Measurements from ENCODE around the gene ZNF429.
A peak's percentile ranks its signal among the peaks of the same experiment; 100 is the strongest.
"Not testable (repeated sequence)": the region's sequence is repeated elsewhere in the genome, so short reads cannot be mapped to it uniquely, and the experiment has no call there.

Gene ZNF429

GRCh38 chr19:21505459-21506451 lies at the start of gene ZNF429:
Gene ZNF429, plus strand, starts transcription at chr19:21505602. Its CDS starts 170 bp downstream, at chr19:21505772.
- DNase-seq, result peak; percentile 94

DNA sequence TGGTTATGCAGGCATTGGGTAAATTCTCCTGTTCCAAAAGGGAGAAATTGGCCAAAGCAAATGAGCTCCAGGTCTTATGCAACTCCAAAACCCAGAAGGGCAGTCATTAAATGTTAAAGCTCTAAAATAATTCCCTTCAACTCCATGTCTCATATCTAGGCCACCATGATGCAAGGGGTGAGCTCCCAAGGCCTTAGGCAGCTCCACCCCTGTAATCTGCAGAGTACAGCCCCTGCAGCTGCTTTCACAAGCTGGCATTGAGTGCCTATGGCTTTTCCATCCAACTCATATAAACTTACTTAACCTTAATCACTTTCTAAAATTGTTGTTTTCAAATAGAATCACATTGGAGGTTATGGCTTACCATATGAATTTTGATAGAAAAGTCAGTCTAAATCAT lies 44.7 kb upstream of the ZNF429 start:
- DNase-seq, result no peak

- DNase-seq, result no peak
Observed at GRCh38 chr19:21462540-21462939, 42.9 kb upstream of the ZNF429 start.

- DNase-seq, result peak; percentile 45
Observed at GRCh38 chr19:21463449-21464105, 41.8 kb upstream of the ZNF429 start.

DNA sequence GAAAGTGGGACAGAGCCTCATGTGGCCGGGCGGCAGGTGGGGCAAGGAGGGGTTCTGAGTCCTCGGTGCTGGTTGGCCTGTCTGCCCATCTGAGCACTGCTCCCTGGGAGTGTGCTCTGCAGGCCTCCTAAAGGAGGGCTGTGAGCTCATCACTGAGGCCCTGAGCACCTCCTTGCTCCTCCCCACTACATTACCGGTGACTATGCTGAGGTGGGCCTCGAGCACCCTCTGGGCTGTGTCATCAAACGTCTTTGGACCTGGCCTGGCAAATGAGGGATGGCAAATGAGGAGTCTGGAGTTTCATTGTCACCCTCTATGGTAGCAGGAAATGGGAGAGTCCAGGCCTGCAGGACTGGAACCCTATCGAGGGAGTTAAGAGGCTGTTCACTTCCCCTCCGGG lies 38.8 kb upstream of the ZNF429 start:
- DNase-seq, result no peak

GRCh38 chr19:21468791-21469190 lies 36.6 kb upstream of the ZNF429 start:
- DNase-seq, result no peak

DNA sequence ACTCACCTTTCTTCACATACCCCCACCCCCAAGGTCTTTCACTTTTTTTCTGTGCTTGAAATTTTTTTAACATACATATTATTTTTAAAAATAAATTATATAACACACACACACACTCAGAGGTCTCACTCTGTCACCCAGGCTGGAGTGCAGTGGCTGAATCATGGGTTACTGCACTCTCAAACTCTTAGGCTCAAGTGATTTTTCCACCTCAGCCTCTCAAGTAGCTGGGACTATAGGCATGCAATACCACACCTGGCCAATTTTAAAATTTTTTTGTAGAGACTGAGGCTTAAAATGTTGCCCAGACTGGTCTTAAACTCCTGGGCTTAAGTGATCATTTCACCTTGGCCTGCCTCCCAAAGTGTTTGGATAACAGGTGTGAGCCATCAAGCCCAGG lies 32.9 kb upstream of the ZNF429 start:
- no peak for DNase-seq

DNA sequence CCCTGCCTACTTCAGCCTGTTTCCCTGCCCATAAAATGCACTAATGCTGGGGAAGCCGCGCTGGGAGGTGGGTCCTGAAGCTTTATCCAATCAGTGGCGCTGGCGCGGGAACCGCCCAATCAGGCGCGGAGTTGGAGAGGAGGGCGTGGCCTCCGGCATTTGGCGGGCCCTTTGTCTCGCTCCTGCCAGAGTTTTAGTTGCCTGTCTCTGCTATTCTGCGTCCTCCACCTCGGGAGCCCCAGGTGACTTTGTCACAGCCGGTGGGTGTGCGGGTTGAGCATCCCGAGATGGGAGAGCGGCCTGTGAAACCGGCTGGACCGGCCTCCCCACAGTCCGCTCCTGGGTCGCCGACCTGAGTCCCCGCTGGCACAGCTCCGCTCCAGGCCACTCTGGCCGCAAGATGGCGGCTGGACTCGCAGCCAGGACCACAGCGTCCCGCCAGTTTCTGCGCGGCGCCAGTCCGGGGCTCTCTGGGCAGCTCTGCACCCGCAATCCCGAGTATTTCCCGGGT lies 30.7 kb upstream of the ZNF429 start:
- DNase-seq, result peak; percentile 61

GRCh38 chr19:21482361-21482760 lies 23.0 kb upstream of the ZNF429 start:
- not testable (repeated sequence) for DNase-seq

GRCh38 chr19:21482863-21483276 lies 22.5 kb upstream of the ZNF429 start:
- peak; percentile 56 for DNase-seq

- DNase-seq, result peak; percentile 56
Observed at GRCh38 chr19:21483589-21484170, 21.7 kb upstream of the ZNF429 start.

- no peak for DNase-seq
Observed at GRCh38 chr19:21484631-21485030, 20.8 kb upstream of the ZNF429 start.

DNA sequence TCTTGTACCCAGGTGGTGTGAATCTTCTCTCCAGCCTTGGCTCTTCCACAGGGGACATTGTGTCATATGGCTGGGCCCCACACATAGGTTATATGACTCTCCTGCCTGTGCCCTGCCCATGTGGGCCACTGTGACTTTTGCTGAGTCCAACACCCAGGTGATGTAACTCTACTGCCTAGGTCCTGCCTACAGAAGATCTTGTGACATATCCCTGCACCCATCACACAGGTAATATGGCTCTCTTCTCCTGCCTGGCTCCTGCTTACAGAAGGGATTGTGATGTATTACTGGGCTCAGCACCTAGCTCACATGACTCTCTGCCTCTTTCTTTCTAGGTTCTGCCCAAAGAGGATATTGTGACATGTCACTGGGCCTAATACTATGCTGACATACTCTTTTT lies 19.5 kb upstream of the ZNF429 start:
- DNase-seq, result no peak

DNA sequence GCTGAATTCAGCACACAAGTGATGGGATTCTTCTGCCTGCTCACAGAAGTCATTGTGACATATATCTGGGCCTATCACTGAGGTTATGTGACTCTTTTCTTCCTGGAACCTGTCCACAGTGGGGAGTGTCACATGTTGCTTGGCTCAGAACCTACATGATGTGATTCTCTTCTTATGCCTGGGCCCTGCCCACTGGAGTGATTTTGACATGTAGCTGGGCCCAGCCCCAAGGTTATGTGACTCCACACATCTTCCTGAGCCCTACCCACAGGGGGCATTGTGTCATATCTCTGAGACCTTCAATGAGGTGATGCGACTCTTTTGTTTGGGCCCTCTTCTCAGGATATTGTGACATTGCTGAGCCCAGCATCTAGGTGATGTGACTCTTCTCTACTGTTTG lies 17.4 kb upstream of the ZNF429 start:
- DNase-seq, result no peak

GRCh38 chr19:21491146-21491545 lies 14.3 kb upstream of the ZNF429 start:
- no peak for DNase-seq

GRCh38 chr19:21492947-21493906 lies 12.2 kb upstream of the ZNF429 start:
- no peak for DNase-seq

DNA sequence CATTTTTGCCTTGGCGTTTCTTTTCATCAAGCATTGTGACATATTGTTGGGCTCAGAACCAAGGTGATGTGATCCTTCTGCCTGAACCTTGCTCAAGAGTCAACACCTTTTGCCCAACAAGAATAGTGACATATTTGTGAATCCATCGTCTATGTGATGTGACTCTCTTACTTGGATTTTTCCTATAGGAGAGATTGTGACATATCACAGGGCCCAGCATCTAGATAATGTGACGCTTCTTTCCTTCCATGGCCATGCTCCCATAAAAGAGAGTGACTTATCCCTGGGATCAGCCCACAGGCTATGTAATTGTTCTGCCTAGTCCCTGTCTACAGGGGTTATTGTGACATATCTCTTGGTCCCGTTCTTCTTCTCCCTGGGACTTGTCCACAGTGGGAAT lies 8.5 kb upstream of the ZNF429 start:
- no peak for DNase-seq

DNA sequence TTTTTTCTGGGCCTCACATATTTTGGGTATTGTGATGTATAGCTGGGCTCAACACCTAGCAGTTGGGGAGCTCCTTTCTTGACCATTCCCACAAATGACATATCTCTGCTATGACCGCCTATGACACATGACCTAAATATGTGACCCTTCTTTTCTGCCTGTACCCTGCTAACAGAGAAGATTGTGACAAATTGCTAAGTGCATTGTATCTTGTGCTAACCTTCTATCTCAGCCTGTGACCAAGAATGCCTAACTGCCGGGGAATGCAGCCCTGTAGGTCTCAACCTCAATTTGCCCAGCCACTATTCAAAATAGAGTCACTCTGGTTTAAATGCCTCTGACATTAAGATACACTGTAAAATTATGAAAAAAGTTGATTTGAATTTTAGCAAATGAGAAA lies 6.8 kb upstream of the ZNF429 start:
- DNase-seq, result no peak

DNA sequence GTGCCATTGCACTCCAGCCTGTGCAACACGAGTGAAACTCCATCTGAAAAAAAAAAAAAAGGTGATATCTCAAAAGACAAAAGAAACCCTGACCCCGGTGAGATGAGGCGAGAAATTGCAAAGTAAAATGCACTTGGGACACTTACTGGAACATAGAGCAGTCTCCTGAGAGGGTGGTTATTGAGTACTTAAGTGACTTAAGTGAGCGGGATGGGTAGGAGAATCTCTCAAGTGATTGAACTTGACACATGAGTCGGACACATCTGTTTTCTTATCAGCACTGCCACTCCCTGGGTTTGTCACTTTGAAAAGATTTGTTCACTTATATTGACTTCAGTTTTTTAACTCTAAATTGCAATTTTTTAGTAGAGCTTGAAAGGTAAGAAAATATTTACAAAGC lies 2.8 kb downstream of the ZNF429 start:
- no peak for DNase-seq

DNA sequence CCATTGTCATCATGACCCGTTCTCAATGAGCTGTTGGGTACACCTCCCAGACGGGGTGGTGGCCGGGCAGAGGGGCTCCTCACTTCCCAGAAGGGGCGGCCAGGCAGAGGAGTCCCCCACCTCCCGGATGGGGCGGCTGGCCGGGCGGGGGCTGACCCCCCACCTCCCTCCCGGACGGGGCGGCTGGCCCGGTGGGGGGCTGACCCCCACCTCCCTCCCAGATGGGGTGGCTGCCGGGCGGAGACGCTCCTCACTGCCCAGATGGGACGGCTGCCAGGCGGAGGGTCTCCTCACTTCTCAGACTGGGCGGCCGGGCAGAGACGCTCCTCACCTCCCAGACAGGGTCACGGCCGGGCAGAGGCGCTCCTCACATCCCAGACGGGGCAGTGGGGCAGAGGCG lies 5.7 kb downstream of the ZNF429 start:
- not testable (repeated sequence) for DNase-seq

GRCh38 chr19:21512609-21513008 lies 7.2 kb downstream of the ZNF429 start:
- DNase-seq, result not testable (repeated sequence)

GRCh38 chr19:21513651-21514050 lies 8.2 kb downstream of the ZNF429 start:
- DNase-seq, result no peak

All from activated CD4-positive, alpha-beta T cell treated with anti-CD3 and anti-CD28 coated beads, Interleukin-2, amount 50 U/mL, for 16 hours (primary cell).